DOHH2 (cell line): ENCODE data around the gene CLMN.

Source experiments
- EZH2phosphoT487 ChIP-seq: fragments of 200-600 bp; sonication (generic); IDR thresholded peaks from 2 replicates; pipeline ENCODE4 v1.6.1; 2017; ENCODE audit warnings: borderline replicate concordance, mild to moderate bottlenecking, antibody characterized with exemption, low read length, moderate library complexity, mixed read lengths
- TF ChIP-seq, protein P1 (sequence below): fragments of 200-600 bp; sonication (generic); IDR thresholded peaks from one replicate; pipeline ENCODE4 v1.5.1; 2014; ENCODE audit warnings: antibody characterized with exemption, mild to moderate bottlenecking, low read depth, low read length; ENCODE audit not compliant: poor library complexity, severe bottlenecking

DNA sequence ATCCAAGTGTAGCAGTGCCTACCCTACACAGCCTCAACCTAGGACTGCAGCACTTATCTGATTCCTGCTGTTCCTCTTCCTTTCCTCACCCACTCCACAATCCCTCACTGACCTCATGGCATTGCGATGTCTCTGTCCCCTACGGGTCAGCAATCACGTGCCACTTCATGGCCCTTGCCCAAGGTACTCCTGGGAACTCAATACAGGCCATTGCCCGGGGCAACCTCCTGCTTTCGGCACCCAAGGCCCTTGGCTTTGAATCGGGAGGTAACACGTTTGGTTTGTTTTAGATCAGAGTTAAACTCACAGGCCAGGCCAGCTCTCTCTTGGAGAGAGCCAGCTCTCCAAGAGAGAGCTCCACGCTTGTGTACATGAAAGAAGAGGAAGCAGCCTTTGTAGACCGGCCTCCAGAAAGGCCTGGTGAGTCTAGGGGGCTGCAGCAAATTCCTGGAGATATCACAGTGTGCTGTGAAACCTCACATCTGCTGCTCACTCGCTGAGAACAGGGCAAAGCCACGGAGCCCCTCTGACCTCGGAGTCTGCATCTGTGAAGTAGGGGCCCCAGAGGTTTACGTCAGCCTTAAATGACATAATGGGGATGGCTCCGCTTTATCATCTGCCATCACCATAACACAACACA is 12.2 kb downstream of the CLMN start:
- TF ChIP-seq, protein P1, sequence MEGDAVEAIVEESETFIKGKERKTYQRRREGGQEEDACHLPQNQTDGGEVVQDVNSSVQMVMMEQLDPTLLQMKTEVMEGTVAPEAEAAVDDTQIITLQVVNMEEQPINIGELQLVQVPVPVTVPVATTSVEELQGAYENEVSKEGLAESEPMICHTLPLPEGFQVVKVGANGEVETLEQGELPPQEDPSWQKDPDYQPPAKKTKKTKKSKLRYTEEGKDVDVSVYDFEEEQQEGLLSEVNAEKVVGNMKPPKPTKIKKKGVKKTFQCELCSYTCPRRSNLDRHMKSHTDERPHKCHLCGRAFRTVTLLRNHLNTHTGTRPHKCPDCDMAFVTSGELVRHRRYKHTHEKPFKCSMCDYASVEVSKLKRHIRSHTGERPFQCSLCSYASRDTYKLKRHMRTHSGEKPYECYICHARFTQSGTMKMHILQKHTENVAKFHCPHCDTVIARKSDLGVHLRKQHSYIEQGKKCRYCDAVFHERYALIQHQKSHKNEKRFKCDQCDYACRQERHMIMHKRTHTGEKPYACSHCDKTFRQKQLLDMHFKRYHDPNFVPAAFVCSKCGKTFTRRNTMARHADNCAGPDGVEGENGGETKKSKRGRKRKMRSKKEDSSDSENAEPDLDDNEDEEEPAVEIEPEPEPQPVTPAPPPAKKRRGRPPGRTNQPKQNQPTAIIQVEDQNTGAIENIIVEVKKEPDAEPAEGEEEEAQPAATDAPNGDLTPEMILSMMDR = no peak
- TF ChIP-seq EZH2phosphoT487 = no peak
